DND-41 (cell line): ENCODE results near the gene RIIAD1.

ENCODE experiments used
- EZH2 ChIP-seq: IDR thresholded peaks from 3 replicates; pipeline ENCODE4 v1.6.1; 2012; ENCODE audit warnings: borderline replicate concordance, low read depth, mild to moderate bottlenecking, moderate library complexity, low read length, inconsistent platforms; ENCODE audit not compliant: severe bottlenecking
- TF ChIP-seq, protein P1 (sequence below): IDR thresholded peaks from 2 replicates; pipeline ENCODE4 v1.5.1; 2012; ENCODE audit warnings: borderline replicate concordance, low read length, moderate library complexity, mild to moderate bottlenecking; ENCODE audit not compliant: poor library complexity, severe bottlenecking; ENCODE audit errors: extremely low read depth

DNA sequence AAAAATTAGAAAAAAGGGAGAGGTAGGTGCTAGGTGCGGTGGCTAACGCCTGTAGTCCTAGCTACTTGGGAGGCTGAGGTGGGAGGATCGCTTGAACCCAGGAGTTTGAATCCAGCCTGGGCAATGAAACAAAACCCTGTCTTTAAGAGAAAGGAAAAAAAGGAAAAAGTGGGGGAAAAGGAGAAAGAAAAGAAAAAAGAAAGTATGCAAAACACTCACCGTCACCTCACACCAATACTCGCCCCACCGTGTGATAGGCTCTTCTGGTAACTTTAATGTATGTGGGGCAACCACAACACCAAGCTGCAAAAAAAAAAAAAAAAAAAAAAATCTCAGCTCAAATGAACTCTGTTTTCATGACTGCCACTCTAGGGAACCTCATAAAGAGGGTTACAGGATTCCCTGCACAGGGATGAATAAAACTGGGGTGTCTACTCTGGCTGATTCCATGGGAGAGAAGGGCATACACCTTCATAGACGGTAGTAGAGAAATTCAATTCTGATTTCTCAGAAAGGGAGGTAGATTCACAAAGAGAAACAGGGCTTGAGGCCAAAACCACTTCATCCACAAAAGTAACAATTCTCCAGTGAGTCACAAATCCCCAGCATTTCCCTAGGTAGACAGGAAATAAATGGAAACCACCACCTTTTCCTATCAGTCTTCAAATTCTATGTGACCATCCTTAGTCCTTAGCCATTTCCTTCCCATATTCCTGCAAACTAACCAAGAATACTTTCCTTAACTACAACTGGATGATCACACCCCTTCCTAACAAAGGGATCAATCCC, 39.5 kb downstream of the RIIAD1 start:
- TF ChIP-seq EZH2, result no peak
- TF ChIP-seq, protein P1, sequence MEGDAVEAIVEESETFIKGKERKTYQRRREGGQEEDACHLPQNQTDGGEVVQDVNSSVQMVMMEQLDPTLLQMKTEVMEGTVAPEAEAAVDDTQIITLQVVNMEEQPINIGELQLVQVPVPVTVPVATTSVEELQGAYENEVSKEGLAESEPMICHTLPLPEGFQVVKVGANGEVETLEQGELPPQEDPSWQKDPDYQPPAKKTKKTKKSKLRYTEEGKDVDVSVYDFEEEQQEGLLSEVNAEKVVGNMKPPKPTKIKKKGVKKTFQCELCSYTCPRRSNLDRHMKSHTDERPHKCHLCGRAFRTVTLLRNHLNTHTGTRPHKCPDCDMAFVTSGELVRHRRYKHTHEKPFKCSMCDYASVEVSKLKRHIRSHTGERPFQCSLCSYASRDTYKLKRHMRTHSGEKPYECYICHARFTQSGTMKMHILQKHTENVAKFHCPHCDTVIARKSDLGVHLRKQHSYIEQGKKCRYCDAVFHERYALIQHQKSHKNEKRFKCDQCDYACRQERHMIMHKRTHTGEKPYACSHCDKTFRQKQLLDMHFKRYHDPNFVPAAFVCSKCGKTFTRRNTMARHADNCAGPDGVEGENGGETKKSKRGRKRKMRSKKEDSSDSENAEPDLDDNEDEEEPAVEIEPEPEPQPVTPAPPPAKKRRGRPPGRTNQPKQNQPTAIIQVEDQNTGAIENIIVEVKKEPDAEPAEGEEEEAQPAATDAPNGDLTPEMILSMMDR, result no peak
